Measurements from ENCODE around the gene MLLT10. TPM values are rescaled to one million over a fixed set of nuclear protein-coding genes. Genes with fewer than 3 reads are reported as not detected.

The MLLT10 gene
- polyA plus RNA-seq, 1 donor: 39.4 TPM

DNA sequence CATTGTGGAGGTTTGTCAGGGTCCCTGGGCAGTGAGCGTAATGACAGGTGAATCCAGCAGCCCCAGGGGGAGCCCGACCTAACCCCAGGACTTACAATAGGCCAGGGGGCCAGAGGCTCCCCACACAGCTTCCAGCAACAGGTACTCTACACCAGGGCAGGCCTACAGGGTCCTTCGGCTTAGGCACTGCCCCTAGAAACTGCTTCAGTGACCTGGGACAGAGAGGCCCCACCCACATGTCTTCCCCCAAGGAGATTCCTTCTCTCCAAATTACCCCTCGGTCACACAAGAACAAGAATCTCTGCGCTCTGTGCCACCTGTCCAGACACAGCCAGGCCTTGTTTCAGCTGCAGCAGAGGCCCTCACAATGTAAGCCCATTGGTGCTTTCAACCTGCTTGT is 32.9 kb upstream of the MLLT10 start:
- WGBS (ENCODE audit: insufficient coverage, low lambda C conversion rate): no CpG with 5 or more reads among the region's 5 CpGs

DNA sequence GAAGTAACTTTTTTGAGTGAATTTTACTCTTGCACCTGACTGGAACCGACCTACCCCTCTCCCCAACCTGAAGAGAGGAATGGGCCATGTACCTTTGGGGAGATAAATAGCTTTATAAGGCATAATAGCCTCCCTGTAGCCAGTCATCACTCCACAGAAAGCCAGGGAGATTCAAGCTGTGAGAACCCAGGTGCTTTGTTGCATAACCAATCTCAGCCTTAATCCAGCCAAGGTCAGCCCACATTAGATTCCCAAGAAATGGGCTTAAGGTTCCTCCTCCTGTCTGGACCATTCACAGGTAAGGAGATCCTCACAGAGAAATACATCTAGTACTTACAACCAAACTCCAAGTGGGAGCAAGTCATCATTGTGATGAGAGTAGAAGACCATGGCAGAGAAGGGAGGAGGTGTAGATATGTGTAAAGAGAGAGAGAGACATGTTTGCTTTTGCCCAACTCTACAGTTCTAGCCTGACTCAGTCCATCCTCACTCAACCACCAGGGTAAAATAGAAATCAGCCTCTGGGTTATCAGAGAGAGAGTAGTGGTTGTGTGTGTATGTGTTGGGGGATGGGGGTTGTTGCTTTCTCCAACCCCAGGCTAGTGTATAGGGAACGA is 32.2 kb upstream of the MLLT10 start:
- Histone ChIP-seq H3K9me3 (ENCODE audit: control insufficient read depth, low read depth, low read length) (peaks cover 9% of the 10 kb centered on the region), H3K4me1 (ENCODE audit: control insufficient read depth, insufficient read depth, low read length) (peaks cover 9% of the 10 kb centered on the region), H3K4me3 (ENCODE audit: low read length) (no peak overlapping the region), H3K27me3 (ENCODE audit: control insufficient read depth, insufficient read depth, low read length) (peaks cover 32% of the 10 kb centered on the region), H3K36me3 (ENCODE audit: control insufficient read depth, insufficient read depth, low read length) (no peaks in the 10 kb centered on the region), H3K27ac (ENCODE audit: low read length) (no peak overlapping the region)
- no CpG with 5 or more reads among the region's 2 CpGs for WGBS (ENCODE audit: insufficient coverage, low lambda C conversion rate)
- no peak for DNase-seq

More for the DNA sequence above, 32.9 kb upstream of the MLLT10 start:
- H3K4me3 ChIP-seq (ENCODE audit: low read length): no peak overlapping the region
- peaks cover 2% of the 10 kb centered on the region for H3K4me1 ChIP-seq (ENCODE audit: control insufficient read depth, insufficient read depth, low read length)
- no peaks in the 10 kb centered on the region for H3K36me3 ChIP-seq (ENCODE audit: control insufficient read depth, insufficient read depth, low read length)
- peaks cover 34% of the 10 kb centered on the region for H3K27me3 ChIP-seq (ENCODE audit: control insufficient read depth, insufficient read depth, low read length)
- H3K9me3 ChIP-seq (ENCODE audit: control insufficient read depth, low read depth, low read length): peaks cover 9% of the 10 kb centered on the region
- no peak overlapping the region for H3K27ac ChIP-seq (ENCODE audit: low read length)
- DNase-seq: no peak

DNA sequence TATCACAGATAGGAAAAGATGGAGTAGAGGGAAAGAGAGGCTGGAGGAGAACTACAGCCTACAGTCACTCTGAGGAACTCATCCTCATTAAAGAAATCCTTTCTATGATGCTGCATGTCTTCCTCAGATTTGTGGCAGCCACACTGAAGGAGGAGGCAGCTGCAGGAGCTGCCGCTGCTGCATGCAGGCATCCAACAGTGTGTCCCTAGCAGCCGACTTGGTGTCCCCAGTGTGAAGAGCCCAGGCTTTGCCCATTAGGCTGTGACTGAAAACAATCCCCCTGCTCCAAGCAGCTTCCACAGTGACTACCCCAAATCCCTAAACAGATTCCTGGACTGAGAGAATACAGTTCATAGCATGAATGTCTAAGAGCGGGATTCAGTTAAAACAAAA is 31.7 kb upstream of the MLLT10 start:
- Histone ChIP-seq H3K9me3 (ENCODE audit: control insufficient read depth, low read depth, low read length) (peaks cover 9% of the 10 kb centered on the region), H3K27ac (ENCODE audit: low read length) (no peak overlapping the region), H3K4me1 (ENCODE audit: control insufficient read depth, insufficient read depth, low read length) (peaks cover 9% of the 10 kb centered on the region), H3K27me3 (ENCODE audit: control insufficient read depth, insufficient read depth, low read length) (peaks cover 27% of the 10 kb centered on the region), H3K36me3 (ENCODE audit: control insufficient read depth, insufficient read depth, low read length) (no peaks in the 10 kb centered on the region), H3K4me3 (ENCODE audit: low read length) (no peak overlapping the region)
- WGBS (ENCODE audit: insufficient coverage, low lambda C conversion rate): no CpG with 5 or more reads among the region's 3 CpGs
- no peak for DNase-seq

DNA sequence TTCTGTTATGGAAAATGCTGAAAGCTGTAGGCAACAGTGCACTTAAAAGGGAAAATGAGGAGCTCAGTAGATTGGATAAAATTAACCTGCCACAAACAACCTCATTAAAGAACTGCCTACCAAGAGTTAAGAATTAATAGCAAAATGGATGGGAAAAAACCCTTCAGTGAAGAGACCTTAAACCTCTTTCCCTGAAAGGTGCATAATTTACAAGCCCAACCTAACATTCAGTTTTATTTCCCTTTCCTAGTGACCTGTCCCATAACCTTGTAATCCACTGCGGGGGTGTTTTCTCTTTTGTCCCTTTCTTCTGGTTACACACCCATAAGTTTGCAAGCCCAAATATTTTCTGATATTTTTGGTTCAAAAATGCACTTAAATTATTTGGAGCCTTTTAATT is 30.5 kb upstream of the MLLT10 start:
- 83% methylated on average over 1 of the region's 1 CpG for WGBS (ENCODE audit: insufficient coverage, low lambda C conversion rate)
- H3K4me1 ChIP-seq (ENCODE audit: control insufficient read depth, insufficient read depth, low read length): peaks cover 9% of the 10 kb centered on the region
- DNase-seq: no peak
- no peak overlapping the region for H3K4me3 ChIP-seq (ENCODE audit: low read length)
- peaks cover 22% of the 10 kb centered on the region for H3K27me3 ChIP-seq (ENCODE audit: control insufficient read depth, insufficient read depth, low read length)
- peaks cover 9% of the 10 kb centered on the region for H3K9me3 ChIP-seq (ENCODE audit: control insufficient read depth, low read depth, low read length)
- no peak overlapping the region for H3K27ac ChIP-seq (ENCODE audit: low read length)
- no peaks in the 10 kb centered on the region for H3K36me3 ChIP-seq (ENCODE audit: control insufficient read depth, insufficient read depth, low read length)

DNA sequence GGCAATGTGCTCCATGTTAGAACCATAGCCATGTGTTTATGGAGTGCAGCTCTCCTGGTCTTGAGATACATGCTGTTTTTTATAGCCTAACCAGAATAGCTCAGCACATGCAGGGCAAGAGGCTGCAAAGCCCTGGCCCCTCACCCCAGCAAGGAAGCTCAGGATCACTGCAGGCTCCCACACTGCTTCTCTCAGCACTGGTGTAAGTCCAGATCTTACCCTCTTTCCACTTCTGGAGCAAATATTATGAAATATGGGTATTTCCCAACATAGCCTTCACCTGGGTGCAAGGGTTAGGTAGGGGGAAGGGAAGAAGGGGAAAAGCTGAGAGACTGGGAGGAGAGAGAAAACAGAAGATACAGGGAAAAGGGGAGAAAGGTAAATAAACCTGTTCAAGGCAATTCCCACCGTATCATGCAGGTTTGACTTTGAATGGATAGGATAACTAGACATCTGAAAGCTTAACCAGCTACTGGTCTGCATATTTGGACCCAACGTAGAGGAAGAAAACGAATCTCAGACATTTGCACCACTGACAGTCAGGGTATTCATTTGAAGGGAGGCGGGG is 28.2 kb upstream of the MLLT10 start:
- H3K9me3 ChIP-seq (ENCODE audit: control insufficient read depth, low read depth, low read length): peaks cover 10% of the 10 kb centered on the region
- H3K27me3 ChIP-seq (ENCODE audit: control insufficient read depth, insufficient read depth, low read length): peaks cover 2% of the 10 kb centered on the region
- WGBS (ENCODE audit: insufficient coverage, low lambda C conversion rate): no CpG with 5 or more reads among the region's 4 CpGs
- DNase-seq: peak; percentile 89 to 93
- H3K4me1 ChIP-seq (ENCODE audit: control insufficient read depth, insufficient read depth, low read length): peaks cover 11% of the 10 kb centered on the region
- no peaks in the 10 kb centered on the region for H3K36me3 ChIP-seq (ENCODE audit: control insufficient read depth, insufficient read depth, low read length)
- H3K27ac ChIP-seq (ENCODE audit: low read length): peak overlapping the region; percentile 34
- H3K4me3 ChIP-seq (ENCODE audit: low read length): no peak overlapping the region

DNA sequence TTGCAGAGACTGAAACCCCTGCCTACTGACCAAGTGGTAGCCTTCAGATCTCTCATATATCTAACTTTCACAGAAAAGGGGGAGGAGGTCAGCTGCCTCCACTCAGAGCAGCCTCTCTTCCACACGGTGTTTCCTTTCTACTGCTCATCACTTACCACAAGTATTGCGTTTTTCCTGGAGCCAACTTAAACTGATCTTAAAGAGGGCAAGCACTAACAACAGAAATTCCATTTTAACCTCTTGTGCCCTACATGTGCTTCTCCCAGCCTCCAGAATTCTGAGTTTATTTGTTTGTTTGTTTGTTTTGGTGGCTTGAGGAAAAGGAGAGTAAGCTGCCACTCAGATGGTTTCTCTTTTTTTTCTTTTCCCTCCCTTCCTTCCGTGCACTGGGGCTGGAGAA is 27.7 kb upstream of the MLLT10 start:
- Histone ChIP-seq H3K4me1 (ENCODE audit: control insufficient read depth, insufficient read depth, low read length) (peaks cover 15% of the 10 kb centered on the region), H3K4me3 (ENCODE audit: low read length) (no peak overlapping the region), H3K27ac (ENCODE audit: low read length) (peak overlapping the region; percentile 34), H3K27me3 (ENCODE audit: control insufficient read depth, insufficient read depth, low read length) (no peaks in the 10 kb centered on the region), H3K36me3 (ENCODE audit: control insufficient read depth, insufficient read depth, low read length) (no peaks in the 10 kb centered on the region), H3K9me3 (ENCODE audit: control insufficient read depth, low read depth, low read length) (peaks cover 10% of the 10 kb centered on the region)
- DNase-seq: no peak
- WGBS (ENCODE audit: insufficient coverage, low lambda C conversion rate): no CpG with 5 or more reads among the region's 3 CpGs

DNA sequence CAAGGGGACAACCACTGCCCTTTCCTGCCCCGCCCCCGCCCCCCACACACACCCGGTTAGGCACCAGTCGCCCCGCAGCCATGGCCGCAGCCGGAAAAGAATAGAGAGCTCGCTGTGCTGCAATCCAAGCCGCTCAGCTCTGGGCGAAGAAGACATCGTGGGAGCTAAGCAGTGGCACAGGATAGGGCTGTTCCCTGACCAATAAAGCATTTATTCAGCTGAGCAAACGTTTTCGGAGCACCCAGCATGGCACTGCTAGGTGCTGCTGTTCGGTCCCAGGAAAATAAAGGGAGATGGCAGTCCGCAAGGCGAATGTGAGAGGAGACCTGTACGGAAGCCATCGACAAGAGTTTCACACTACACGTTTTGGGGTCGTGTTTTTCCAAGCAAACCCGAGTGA is 26.9 kb upstream of the MLLT10 start:
- Histone ChIP-seq H3K36me3 (ENCODE audit: control insufficient read depth, insufficient read depth, low read length) (no peaks in the 10 kb centered on the region), H3K9me3 (ENCODE audit: control insufficient read depth, low read depth, low read length) (peaks cover 10% of the 10 kb centered on the region), H3K27ac (ENCODE audit: low read length) (no peak overlapping the region), H3K4me1 (ENCODE audit: control insufficient read depth, insufficient read depth, low read length) (peaks cover 23% of the 10 kb centered on the region), H3K4me3 (ENCODE audit: low read length) (no peak overlapping the region), H3K27me3 (ENCODE audit: control insufficient read depth, insufficient read depth, low read length) (no peaks in the 10 kb centered on the region)
- no CpG with 5 or more reads among the region's 21 CpGs for WGBS (ENCODE audit: insufficient coverage, low lambda C conversion rate)
- DNase-seq: no peak

DNA sequence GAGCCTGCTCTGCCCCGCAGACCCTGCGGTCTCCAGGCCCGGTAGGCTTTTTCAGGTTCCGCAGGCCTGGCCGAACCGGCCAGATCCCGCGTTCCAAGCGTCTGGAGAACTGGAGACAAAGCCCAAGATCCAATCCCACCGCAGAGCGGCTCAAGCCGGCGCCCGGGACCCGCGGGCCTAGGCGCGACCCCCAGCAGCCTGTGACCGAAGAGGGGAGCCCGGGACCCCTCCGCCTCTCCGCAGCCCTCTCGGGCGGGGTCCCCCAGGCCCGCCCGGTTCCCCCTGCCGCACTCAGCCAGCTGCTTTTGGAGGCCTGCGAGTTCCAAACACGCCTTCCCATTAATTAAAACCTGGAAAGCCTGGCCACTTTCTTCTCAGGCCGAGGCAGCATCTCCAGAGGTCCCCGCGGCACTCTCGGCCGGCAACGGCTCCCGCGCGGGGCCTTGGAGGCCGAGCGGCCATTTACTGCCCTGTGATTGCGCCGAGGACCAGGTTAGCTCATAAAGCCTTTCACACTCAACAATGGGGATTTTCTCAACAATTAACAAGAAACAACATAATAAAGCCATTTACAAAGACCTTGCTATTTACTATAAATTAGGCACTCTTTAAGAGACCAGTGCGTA is 25.2 kb upstream of the MLLT10 start:
- Histone ChIP-seq H3K27ac (ENCODE audit: low read length) (no peak overlapping the region), H3K27me3 (ENCODE audit: control insufficient read depth, insufficient read depth, low read length) (no peaks in the 10 kb centered on the region), H3K4me3 (ENCODE audit: low read length) (no peak overlapping the region), H3K36me3 (ENCODE audit: control insufficient read depth, insufficient read depth, low read length) (no peaks in the 10 kb centered on the region), H3K9me3 (ENCODE audit: control insufficient read depth, low read depth, low read length) (peaks cover 10% of the 10 kb centered on the region), H3K4me1 (ENCODE audit: control insufficient read depth, insufficient read depth, low read length) (peaks cover 29% of the 10 kb centered on the region)
- WGBS (ENCODE audit: insufficient coverage, low lambda C conversion rate): no CpG with 5 or more reads among the region's 43 CpGs
- DNase-seq: no peak

DNA sequence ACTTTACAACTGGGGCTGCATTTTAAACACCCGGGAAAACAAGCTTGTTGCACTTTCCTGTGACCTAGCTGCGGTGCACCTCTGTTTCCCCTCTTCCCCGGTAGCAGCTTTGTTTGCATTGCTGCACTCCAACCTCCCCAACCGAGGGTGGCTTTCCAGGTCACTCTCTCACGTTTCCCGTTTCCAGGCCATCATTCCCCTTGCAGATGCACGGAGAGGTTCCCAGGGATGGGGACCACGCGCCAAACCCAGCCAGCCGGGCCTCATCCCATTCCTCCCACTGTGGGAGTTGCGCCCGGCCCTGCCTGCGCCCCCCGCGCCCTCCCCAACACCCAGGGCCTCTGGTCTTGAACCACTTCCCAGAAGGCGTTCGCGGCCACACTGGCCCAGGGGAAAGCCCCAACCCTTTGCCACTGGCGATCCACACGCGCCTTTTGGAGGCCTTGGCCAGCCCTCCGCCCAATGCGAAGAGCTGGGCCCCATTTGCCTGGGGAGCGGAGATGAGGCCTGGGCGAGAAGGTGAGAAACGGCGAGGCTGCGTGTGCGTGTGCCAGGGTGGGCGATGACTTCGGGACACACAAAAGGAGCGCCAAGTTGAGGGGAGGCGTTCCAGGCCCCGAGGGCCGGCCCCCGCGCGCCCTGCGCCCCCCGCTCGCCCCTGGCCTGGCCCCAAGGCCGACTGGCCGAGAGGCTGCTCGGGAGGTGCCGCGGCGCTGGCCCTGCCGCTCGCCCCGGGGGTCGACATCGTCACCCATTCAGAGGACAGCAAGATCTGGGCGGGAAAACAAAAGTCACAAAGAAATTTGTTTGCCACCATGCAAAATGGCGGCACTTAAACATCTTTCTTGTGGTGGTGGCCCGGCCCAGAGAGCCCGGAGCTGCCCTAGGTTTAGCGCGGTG is 24.4 kb upstream of the MLLT10 start:
- WGBS (ENCODE audit: insufficient coverage, low lambda C conversion rate): no CpG with 5 or more reads among the region's 58 CpGs
- no peak overlapping the region for H3K27ac ChIP-seq (ENCODE audit: low read length)
- peak overlapping the region; percentile 27 for H3K4me3 ChIP-seq (ENCODE audit: low read length)
- peaks cover 10% of the 10 kb centered on the region for H3K9me3 ChIP-seq (ENCODE audit: control insufficient read depth, low read depth, low read length)
- H3K4me1 ChIP-seq (ENCODE audit: control insufficient read depth, insufficient read depth, low read length): peaks cover 29% of the 10 kb centered on the region
- DNase-seq: peak in 1 of 2 donors; percentile 8
- no peaks in the 10 kb centered on the region for H3K27me3 ChIP-seq (ENCODE audit: control insufficient read depth, insufficient read depth, low read length)
- no peaks in the 10 kb centered on the region for H3K36me3 ChIP-seq (ENCODE audit: control insufficient read depth, insufficient read depth, low read length)
